Erythroblast (primary cell): Measurements from ENCODE around the gene HNF4A.

Experiments
- GATA1 ChIP-seq: IDR thresholded peaks from 2 replicates; pipeline ENCODE4 v1.6.1; 2011; ENCODE audit warnings: low read depth, mild to moderate bottlenecking, control low read depth, low read length, moderate library complexity
- POLR2A ChIP-seq: IDR thresholded peaks from 2 replicates; pipeline ENCODE4 v1.6.1; 2011; ENCODE audit warnings: mild to moderate bottlenecking, low read length

DNA sequence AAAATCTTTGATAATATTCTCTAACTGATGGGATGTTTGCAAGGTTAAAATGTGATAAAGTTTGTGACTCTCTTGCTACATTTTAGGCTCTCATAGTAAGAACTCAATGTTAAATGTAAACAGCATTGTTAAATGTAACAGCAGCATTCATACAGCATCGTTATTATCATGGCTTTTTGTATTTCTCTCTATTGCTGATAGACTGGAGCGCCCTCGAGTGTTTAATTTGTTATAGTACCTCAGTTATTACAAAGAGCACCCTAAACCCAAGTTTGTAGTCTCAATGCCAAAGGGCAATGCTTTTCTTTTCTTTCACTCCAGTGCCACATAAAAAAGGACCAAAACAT is 105.3 kb downstream of the HNF4A start:
- TF ChIP-seq POLR2A = no peak
- TF ChIP-seq GATA1 = no peak
